Parathyroid adenoma (tissue), 2 donors: ENCODE data around the gene NLGN1.

ENCODE experiments used
- H2AFZ ChIP-seq: fragments of 300-600 bp; sonication (generic); one replicate; pipeline ENCODE4 v1.7.0; 2017; ENCODE audit warnings: antibody characterized with exemption, mild to moderate bottlenecking
- H3K27ac ChIP-seq: fragments of 300-600 bp; sonication (generic); one replicate; pipeline ENCODE4 v1.7.0; 2017
- H3K27me3 ChIP-seq: fragments of 300-600 bp; sonication (generic); one replicate; pipeline ENCODE4 v1.7.0; 2017; ENCODE audit warnings: low read length; ENCODE audit not compliant: control insufficient read depth, insufficient read depth
- H3K36me3 ChIP-seq: fragments of 300-600 bp; sonication (generic); one replicate; pipeline ENCODE4 v1.7.0; 2017; ENCODE audit warnings: low read length; ENCODE audit not compliant: control insufficient read depth, insufficient read depth
- H3K4me1 ChIP-seq: fragments of 300-600 bp; sonication (generic); one replicate; pipeline ENCODE4 v1.7.0; 2017; ENCODE audit warnings: control low read depth
- H3K4me2 ChIP-seq: fragments of 300-600 bp; sonication (generic); one replicate; pipeline ENCODE4 v1.7.0; 2017; ENCODE audit warnings: low read length
- H3K4me3 ChIP-seq: fragments of 300-600 bp; sonication (generic); one replicate; pipeline ENCODE4 v1.7.0; 2017; ENCODE audit warnings: low read depth, low read length
- H3K79me2 ChIP-seq: fragments of 300-600 bp; sonication (generic); one replicate; pipeline ENCODE4 v1.7.0; 2017; ENCODE audit warnings: control low read depth
- H3K9ac ChIP-seq: fragments of 300-600 bp; sonication (generic); one replicate; pipeline ENCODE4 v1.7.0; 2017; ENCODE audit warnings: mild to moderate bottlenecking
- H3K9me3 ChIP-seq: fragments of 300-600 bp; sonication (generic); one replicate; pipeline ENCODE4 v1.7.0; 2017; ENCODE audit warnings: low read length; ENCODE audit not compliant: control insufficient read depth
- TF ChIP-seq, protein P1 (sequence below): fragments of 300-600 bp; sonication (generic); IDR thresholded peaks from one replicate; pipeline ENCODE4 v1.7.0; 2017; ENCODE audit warnings: antibody characterized with exemption, mild to moderate bottlenecking
- donor health status: primary hyperparathyroidism.

The NLGN1 gene

GRCh38 chr3:173954647-173955046 lies 557.1 kb downstream of the NLGN1 start:
- Histone ChIP-seq H2AFZ (no peak overlapping the region), H3K27me3 (no peaks in the 10 kb centered on the region), H3K4me1 (no peaks in the 10 kb centered on the region), H3K4me2 (no peak overlapping the region), H3K4me3 (no peak overlapping the region), H3K27ac (no peak overlapping the region), H3K36me3 (no peaks in the 10 kb centered on the region), H3K9ac (no peak overlapping the region), H3K79me2 (no peaks in the 10 kb centered on the region), H3K9me3 (no peaks in the 10 kb centered on the region)
- TF ChIP-seq, protein P1, sequence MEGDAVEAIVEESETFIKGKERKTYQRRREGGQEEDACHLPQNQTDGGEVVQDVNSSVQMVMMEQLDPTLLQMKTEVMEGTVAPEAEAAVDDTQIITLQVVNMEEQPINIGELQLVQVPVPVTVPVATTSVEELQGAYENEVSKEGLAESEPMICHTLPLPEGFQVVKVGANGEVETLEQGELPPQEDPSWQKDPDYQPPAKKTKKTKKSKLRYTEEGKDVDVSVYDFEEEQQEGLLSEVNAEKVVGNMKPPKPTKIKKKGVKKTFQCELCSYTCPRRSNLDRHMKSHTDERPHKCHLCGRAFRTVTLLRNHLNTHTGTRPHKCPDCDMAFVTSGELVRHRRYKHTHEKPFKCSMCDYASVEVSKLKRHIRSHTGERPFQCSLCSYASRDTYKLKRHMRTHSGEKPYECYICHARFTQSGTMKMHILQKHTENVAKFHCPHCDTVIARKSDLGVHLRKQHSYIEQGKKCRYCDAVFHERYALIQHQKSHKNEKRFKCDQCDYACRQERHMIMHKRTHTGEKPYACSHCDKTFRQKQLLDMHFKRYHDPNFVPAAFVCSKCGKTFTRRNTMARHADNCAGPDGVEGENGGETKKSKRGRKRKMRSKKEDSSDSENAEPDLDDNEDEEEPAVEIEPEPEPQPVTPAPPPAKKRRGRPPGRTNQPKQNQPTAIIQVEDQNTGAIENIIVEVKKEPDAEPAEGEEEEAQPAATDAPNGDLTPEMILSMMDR = no peak

- Histone ChIP-seq H3K79me2 (no peaks in the 10 kb centered on the region), H3K27ac (no peak overlapping the region), H3K27me3 (no peaks in the 10 kb centered on the region), H3K9me3 (no peaks in the 10 kb centered on the region), H3K36me3 (no peaks in the 10 kb centered on the region), H3K4me1 (no peaks in the 10 kb centered on the region), H3K9ac (no peak overlapping the region), H3K4me3 (no peak overlapping the region), H2AFZ (no peak overlapping the region), H3K4me2 (no peak overlapping the region)
- TF ChIP-seq, protein P1 = no peak
These were observed 560.1 kb downstream of the NLGN1 start for GRCh38 chr3:173957646-173958045.

DNA sequence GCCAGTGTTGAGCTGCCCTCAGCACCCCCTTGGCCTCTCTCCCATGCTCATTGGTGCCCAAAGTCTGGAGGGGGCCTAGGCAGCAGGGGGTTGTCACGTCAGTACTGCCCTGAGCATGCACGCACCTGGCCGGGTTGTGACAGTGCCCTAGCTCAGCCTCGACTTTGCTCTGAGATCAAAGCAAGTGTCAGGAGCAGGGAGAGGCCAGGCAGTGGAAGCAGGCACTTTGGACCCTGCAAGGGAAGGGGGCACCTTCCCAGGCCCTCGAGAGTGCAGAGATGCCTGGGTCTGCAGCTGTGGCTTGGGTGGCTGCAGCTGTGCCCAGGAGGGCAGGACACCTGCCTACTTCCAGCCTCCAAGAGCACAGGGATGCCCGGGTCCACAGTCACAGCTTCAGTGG lies 561.3 kb downstream of the NLGN1 start:
- no peak overlapping the region for H3K9ac ChIP-seq
- H3K4me1 ChIP-seq = no peaks in the 10 kb centered on the region
- H2AFZ ChIP-seq = no peak overlapping the region
- TF ChIP-seq, protein P1 = no peak
- no peak overlapping the region for H3K27ac ChIP-seq
- no peaks in the 10 kb centered on the region for H3K9me3 ChIP-seq
- H3K27me3 ChIP-seq = no peaks in the 10 kb centered on the region
- no peaks in the 10 kb centered on the region for H3K36me3 ChIP-seq
- H3K79me2 ChIP-seq = no peaks in the 10 kb centered on the region
- no peak overlapping the region for H3K4me3 ChIP-seq
- H3K4me2 ChIP-seq = no peak overlapping the region

DNA sequence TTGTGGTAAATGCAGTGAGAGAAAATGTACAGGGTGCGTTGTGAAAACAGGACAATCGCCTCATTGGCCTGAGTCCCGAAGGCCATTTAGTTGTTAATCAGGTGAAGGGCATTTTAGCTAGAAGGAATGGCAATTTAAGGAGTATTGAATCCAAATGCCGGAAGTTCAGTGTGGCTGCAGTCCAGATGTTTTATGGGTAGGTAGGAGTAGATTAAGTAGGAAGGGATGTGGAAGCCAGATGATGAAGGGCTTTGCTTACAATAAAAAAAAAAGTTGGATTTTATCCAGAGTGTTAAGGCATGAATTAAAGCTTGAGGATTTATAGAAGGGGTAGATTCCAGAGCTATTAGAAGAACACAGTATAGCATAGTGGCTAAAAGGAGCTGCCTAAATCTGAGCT lies 572.7 kb downstream of the NLGN1 start:
- Histone ChIP-seq H3K4me3 (no peak overlapping the region), H2AFZ (no peak overlapping the region), H3K4me2 (no peak overlapping the region), H3K27me3 (no peaks in the 10 kb centered on the region), H3K4me1 (no peaks in the 10 kb centered on the region), H3K9ac (no peak overlapping the region), H3K79me2 (no peaks in the 10 kb centered on the region), H3K9me3 (no peaks in the 10 kb centered on the region), H3K27ac (no peak overlapping the region), H3K36me3 (no peaks in the 10 kb centered on the region)
- TF ChIP-seq, protein P1 = no peak

DNA sequence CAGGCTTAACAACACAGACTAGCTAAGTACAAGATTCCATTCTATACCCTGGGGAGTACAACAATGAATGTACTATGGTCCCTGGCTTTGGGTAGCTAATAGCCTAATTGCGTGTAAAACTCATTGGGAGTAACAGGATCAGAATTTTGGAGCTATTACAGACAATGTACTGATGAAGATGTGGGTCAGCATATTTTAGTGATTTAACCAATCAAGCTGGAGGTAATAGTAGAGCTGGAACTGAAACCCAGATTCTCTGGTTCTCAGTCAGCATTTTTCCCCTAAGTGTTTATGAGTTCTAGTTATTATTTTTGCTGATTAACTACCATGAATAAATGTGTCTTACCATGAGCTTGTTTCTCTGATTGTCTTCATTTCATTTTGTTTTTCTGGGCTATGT lies 578.7 kb downstream of the NLGN1 start:
- Histone ChIP-seq H2AFZ (no peak overlapping the region), H3K4me3 (no peak overlapping the region), H3K4me1 (no peaks in the 10 kb centered on the region), H3K79me2 (no peaks in the 10 kb centered on the region), H3K36me3 (no peaks in the 10 kb centered on the region), H3K4me2 (no peak overlapping the region), H3K9me3 (no peaks in the 10 kb centered on the region), H3K9ac (no peak overlapping the region), H3K27ac (no peak overlapping the region), H3K27me3 (no peaks in the 10 kb centered on the region)
- TF ChIP-seq, protein P1 = no peak
